ENCODE measurements around the gene OPN1LW.
A peak's percentile ranks its signal among the peaks of the same experiment; 100 is the strongest.
"Not testable (repeated sequence)": the region's sequence is repeated elsewhere in the genome, so short reads cannot be mapped to it uniquely, and the experiment has no call there.

OPN1LW gene

GRCh38 chrX:154126101-154126500 is 17.9 kb upstream of the OPN1LW start:
- no peak for DNase-seq (ENCODE audit: low read depth, low spot score)

GRCh38 chrX:154131955-154132354 is 12.1 kb upstream of the OPN1LW start:
- no peak overlapping the region for H3K4me3 ChIP-seq (ENCODE audit: low read length)
- DNase-seq (ENCODE audit: low read depth, low spot score): no peak

More at GRCh38 chrX:154126101-154126500, 17.9 kb upstream of the OPN1LW start:
- no peak overlapping the region for H3K4me3 ChIP-seq (ENCODE audit: low read length)

- H3K4me3 ChIP-seq (ENCODE audit: low read length): no peak overlapping the region
- DNase-seq (ENCODE audit: low read depth, low spot score): no peak
These were observed 11.7 kb upstream of the OPN1LW start for GRCh38 chrX:154132366-154132765.

- DNase-seq (ENCODE audit: low read depth, low spot score): no peak
- no peak overlapping the region for H3K4me3 ChIP-seq (ENCODE audit: low read length)
These were observed 8.4 kb upstream of the OPN1LW start for GRCh38 chrX:154135458-154136229.

- peak; percentile 27 for DNase-seq (ENCODE audit: low read depth, low spot score)
- H3K4me3 ChIP-seq (ENCODE audit: low read length): peak overlapping the region; percentile 38
These were observed 7.3 kb upstream of the OPN1LW start for GRCh38 chrX:154136627-154137161.

GRCh38 chrX:154138857-154139256 is 5.2 kb upstream of the OPN1LW start:
- H3K4me3 ChIP-seq (ENCODE audit: low read length): no peak overlapping the region
- no peak for DNase-seq (ENCODE audit: low read depth, low spot score)

- no peak for DNase-seq (ENCODE audit: low read depth, low spot score)
- H3K4me3 ChIP-seq (ENCODE audit: low read length): no peak overlapping the region
These were observed 3.8 kb upstream of the OPN1LW start for GRCh38 chrX:154140206-154140605.

- H3K4me3 ChIP-seq (ENCODE audit: low read length): no peak overlapping the region
- DNase-seq (ENCODE audit: low read depth, low spot score): no peak
These were observed 3.3 kb upstream of the OPN1LW start for GRCh38 chrX:154140742-154141141.

GRCh38 chrX:154142386-154142785 is 1.7 kb upstream of the OPN1LW start:
- no peak overlapping the region for H3K4me3 ChIP-seq (ENCODE audit: low read length)
- DNase-seq (ENCODE audit: low read depth, low spot score): no peak

GRCh38 chrX:154142950-154143745 is 895 bp upstream of the OPN1LW start:
- H3K4me3 ChIP-seq (ENCODE audit: low read length): no peak overlapping the region

GRCh38 chrX:154151030-154151429 is 7.0 kb downstream of the OPN1LW start:
- H3K4me3 ChIP-seq (ENCODE audit: low read length); DNase-seq (ENCODE audit: low read depth, low spot score): not testable (repeated sequence)

More at GRCh38 chrX:154142950-154143745, 895 bp upstream of the OPN1LW start:
- DNase-seq (ENCODE audit: low read depth, low spot score): no peak

- H3K4me3 ChIP-seq (ENCODE audit: low read length); DNase-seq (ENCODE audit: low read depth, low spot score): not testable (repeated sequence)
These were observed 12.2 kb downstream of the OPN1LW start for GRCh38 chrX:154156221-154156620.

GRCh38 chrX:154157207-154157606 is 13.2 kb downstream of the OPN1LW start:
- not testable (repeated sequence) for DNase-seq (ENCODE audit: low read depth, low spot score)

GRCh38 chrX:154159345-154159744 is 15.3 kb downstream of the OPN1LW start:
- H3K4me3 ChIP-seq (ENCODE audit: low read length); DNase-seq (ENCODE audit: low read depth, low spot score): not testable (repeated sequence)

More at GRCh38 chrX:154157207-154157606, 13.2 kb downstream of the OPN1LW start:
- H3K4me3 ChIP-seq (ENCODE audit: low read length): not testable (repeated sequence)

GRCh38 chrX:154164902-154165301 is 20.9 kb downstream of the OPN1LW start:
- not testable (repeated sequence) for H3K4me3 ChIP-seq (ENCODE audit: low read length); DNase-seq (ENCODE audit: low read depth, low spot score)

GRCh38 chrX:154168384-154168783 is 24.3 kb downstream of the OPN1LW start:
- DNase-seq (ENCODE audit: low read depth, low spot score); H3K4me3 ChIP-seq (ENCODE audit: low read length): not testable (repeated sequence)

- not testable (repeated sequence) for DNase-seq (ENCODE audit: low read depth, low spot score); H3K4me3 ChIP-seq (ENCODE audit: low read length)
These were observed 28.5 kb downstream of the OPN1LW start for GRCh38 chrX:154172535-154172943.

GRCh38 chrX:154174356-154174755 is 30.3 kb downstream of the OPN1LW start:
- not testable (repeated sequence) for H3K4me3 ChIP-seq (ENCODE audit: low read length); DNase-seq (ENCODE audit: low read depth, low spot score)

- not testable (repeated sequence) for H3K4me3 ChIP-seq (ENCODE audit: low read length); DNase-seq (ENCODE audit: low read depth, low spot score)
These were observed 38.3 kb downstream of the OPN1LW start, which contains the start of gene OPN1MW for GRCh38 chrX:154182296-154182695. Gene OPN1MW, plus strand, starts transcription at chrX:154182596. Its CDS starts 82 bp downstream, at chrX:154182678.

- H3K4me3 ChIP-seq (ENCODE audit: low read length); DNase-seq (ENCODE audit: low read depth, low spot score): not testable (repeated sequence)
These were observed 39.8 kb downstream of the OPN1LW start for GRCh38 chrX:154183794-154184193.
